Measurements from ENCODE around the gene SGIP1. TPM values are rescaled to one million over a fixed set of nuclear protein-coding genes. Genes with fewer than 3 reads are reported as not detected.

Gene SGIP1
- total RNA-seq, 2 experiments from 2014 or later: 0.07 TPM; not detected in 1

GRCh38 chr1:66503841-66504470 is 30.0 kb upstream of the SGIP1 start:
- H3K4me1 Mint-ChIP-seq (ENCODE audit: low read depth): no peaks in the 10 kb centered on the region
- peak; percentile 74 for DNase-seq
- H3K4me3 Mint-ChIP-seq: no peak overlapping the region
- peaks cover 15% of the 10 kb centered on the region for H3K27me3 Mint-ChIP-seq (ENCODE audit: low read depth)
- H3K9me3 Mint-ChIP-seq: no peaks in the 10 kb centered on the region
- CTCF ChIA-PET: interaction anchor here (0.6 to 2.7 kb wide), 20 partner anchors 8 to 1440 kb away, joined by 3 to 22 read pairs (median 4); no protein-coding TSS in a partner anchor
- intact Hi-C loops (cut with micrococcal nuclease): loop anchor here (1.0 to 5.0 kb wide), 6 partner anchors 58 to 545 kb away; no protein-coding TSS in a partner anchor
- no peaks in the 10 kb centered on the region for H3K36me3 Mint-ChIP-seq (ENCODE audit: low read depth)
- no peak overlapping the region for H3K27ac Mint-ChIP-seq

GRCh38 chr1:66505671-66506392 is 28.1 kb upstream of the SGIP1 start:
- peaks cover 15% of the 10 kb centered on the region for H3K27me3 Mint-ChIP-seq (ENCODE audit: low read depth)
- no peaks in the 10 kb centered on the region for H3K9me3 Mint-ChIP-seq
- CTCF ChIA-PET: interaction anchor here (0.8 to 2.1 kb wide), 4 partner anchors 38 to 1015 kb away, joined by 3 to 8 read pairs (median 4); no protein-coding TSS in a partner anchor
- DNase-seq: no peak
- H3K36me3 Mint-ChIP-seq (ENCODE audit: low read depth): no peaks in the 10 kb centered on the region
- no peaks in the 10 kb centered on the region for H3K4me1 Mint-ChIP-seq (ENCODE audit: low read depth)
- intact Hi-C loops (cut with micrococcal nuclease): loop anchor here (2.0 kb wide), 1 partner anchor 263 kb away; no protein-coding TSS in a partner anchor
- no peak overlapping the region for H3K4me3 Mint-ChIP-seq
- no peak overlapping the region for H3K27ac Mint-ChIP-seq

GRCh38 chr1:66506393-66506687 is 27.6 kb upstream of the SGIP1 start:
- H3K27me3 Mint-ChIP-seq (ENCODE audit: low read depth): peaks cover 18% of the 10 kb centered on the region
- no peaks in the 10 kb centered on the region for H3K4me1 Mint-ChIP-seq (ENCODE audit: low read depth)
- H3K4me3 Mint-ChIP-seq: no peak overlapping the region
- CTCF ChIA-PET: interaction anchor here (1.8 to 2.1 kb wide), 2 partner anchors 219 to 263 kb away, joined by 6 to 8 read pairs; no protein-coding TSS in a partner anchor
- H3K9me3 Mint-ChIP-seq: no peaks in the 10 kb centered on the region
- H3K27ac Mint-ChIP-seq: no peak overlapping the region
- DNase-seq: no peak
- H3K36me3 Mint-ChIP-seq (ENCODE audit: low read depth): no peaks in the 10 kb centered on the region
- intact Hi-C loops (cut with micrococcal nuclease): no loop called here

- Mint-ChIP-seq H3K27ac (no peak overlapping the region), H3K9me3 (no peaks in the 10 kb centered on the region), H3K36me3 (ENCODE audit: low read depth) (no peaks in the 10 kb centered on the region), H3K4me1 (ENCODE audit: low read depth) (no peaks in the 10 kb centered on the region), H3K27me3 (ENCODE audit: low read depth) (peaks cover 12% of the 10 kb centered on the region), H3K4me3 (no peak overlapping the region)
- CTCF ChIA-PET: interaction anchor here (1.8 to 2.1 kb wide), 2 partner anchors 218 to 264 kb away, joined by 6 to 8 read pairs; no protein-coding TSS in a partner anchor
- no peak for DNase-seq
- intact Hi-C loops (cut with micrococcal nuclease): no loop called here
These were observed 27.0 kb upstream of the SGIP1 start for GRCh38 chr1:66506991-66507390.

GRCh38 chr1:66510407-66510806 is 23.5 kb upstream of the SGIP1 start:
- no peaks in the 10 kb centered on the region for H3K9me3 Mint-ChIP-seq
- no peak overlapping the region for H3K4me3 Mint-ChIP-seq
- CTCF ChIA-PET: no interaction called here
- peaks cover 11% of the 10 kb centered on the region for H3K27me3 Mint-ChIP-seq (ENCODE audit: low read depth)
- no peaks in the 10 kb centered on the region for H3K36me3 Mint-ChIP-seq (ENCODE audit: low read depth)
- H3K27ac Mint-ChIP-seq: no peak overlapping the region
- no peaks in the 10 kb centered on the region for H3K4me1 Mint-ChIP-seq (ENCODE audit: low read depth)
- DNase-seq: no peak
- intact Hi-C loops (cut with micrococcal nuclease): no loop called here

GRCh38 chr1:66511118-66511517 is 22.8 kb upstream of the SGIP1 start:
- Mint-ChIP-seq H3K27me3 (ENCODE audit: low read depth) (peaks cover 10% of the 10 kb centered on the region), H3K9me3 (no peaks in the 10 kb centered on the region), H3K4me1 (ENCODE audit: low read depth) (no peaks in the 10 kb centered on the region), H3K4me3 (no peak overlapping the region), H3K36me3 (ENCODE audit: low read depth) (no peaks in the 10 kb centered on the region), H3K27ac (no peak overlapping the region)
- no peak for DNase-seq
- intact Hi-C loops (cut with micrococcal nuclease): no loop called here
- CTCF ChIA-PET: no interaction called here

GRCh38 chr1:66517959-66518358 is 16.0 kb upstream of the SGIP1 start:
- no peaks in the 10 kb centered on the region for H3K36me3 Mint-ChIP-seq (ENCODE audit: low read depth)
- H3K4me3 Mint-ChIP-seq: no peak overlapping the region
- CTCF ChIA-PET: interaction anchor here (0.6 to 0.7 kb wide), 2 partner anchors 14 to 71 kb away, joined by 3 read pairs; no protein-coding TSS in a partner anchor
- H3K27ac Mint-ChIP-seq: no peak overlapping the region
- intact Hi-C loops (cut with micrococcal nuclease): no loop called here
- no peak for DNase-seq
- no peaks in the 10 kb centered on the region for H3K4me1 Mint-ChIP-seq (ENCODE audit: low read depth)
- no peaks in the 10 kb centered on the region for H3K27me3 Mint-ChIP-seq (ENCODE audit: low read depth)
- H3K9me3 Mint-ChIP-seq: no peaks in the 10 kb centered on the region

GRCh38 chr1:66518654-66519053 is 15.3 kb upstream of the SGIP1 start:
- H3K4me1 Mint-ChIP-seq (ENCODE audit: low read depth): no peaks in the 10 kb centered on the region
- no peak overlapping the region for H3K27ac Mint-ChIP-seq
- no peaks in the 10 kb centered on the region for H3K9me3 Mint-ChIP-seq

GRCh38 chr1:66519992-66520391 is 14.0 kb upstream of the SGIP1 start:
- Mint-ChIP-seq H3K4me3 (no peak overlapping the region), H3K36me3 (ENCODE audit: low read depth) (no peaks in the 10 kb centered on the region), H3K4me1 (ENCODE audit: low read depth) (no peaks in the 10 kb centered on the region), H3K9me3 (no peaks in the 10 kb centered on the region), H3K27me3 (ENCODE audit: low read depth) (no peaks in the 10 kb centered on the region), H3K27ac (no peak overlapping the region)
- CTCF ChIA-PET: no interaction called here
- DNase-seq: no peak
- intact Hi-C loops (cut with micrococcal nuclease): no loop called here

More at GRCh38 chr1:66518654-66519053, 15.3 kb upstream of the SGIP1 start:
- Mint-ChIP-seq H3K27me3 (ENCODE audit: low read depth) (no peaks in the 10 kb centered on the region), H3K4me3 (no peak overlapping the region), H3K36me3 (ENCODE audit: low read depth) (no peaks in the 10 kb centered on the region)
- CTCF ChIA-PET: interaction anchor here (0.7 kb wide), 1 partner anchor 14 kb away, joined by 3 read pairs; no protein-coding TSS in a partner anchor
- DNase-seq: no peak
- intact Hi-C loops (cut with micrococcal nuclease): no loop called here

- no peak for DNase-seq
- H3K4me1 Mint-ChIP-seq (ENCODE audit: low read depth): no peaks in the 10 kb centered on the region
- intact Hi-C loops (cut with micrococcal nuclease): no loop called here
- no peaks in the 10 kb centered on the region for H3K36me3 Mint-ChIP-seq (ENCODE audit: low read depth)
- CTCF ChIA-PET: no interaction called here
- no peak overlapping the region for H3K4me3 Mint-ChIP-seq
- no peak overlapping the region for H3K27ac Mint-ChIP-seq
- no peaks in the 10 kb centered on the region for H3K9me3 Mint-ChIP-seq
- no peaks in the 10 kb centered on the region for H3K27me3 Mint-ChIP-seq (ENCODE audit: low read depth)
These were observed 13.3 kb upstream of the SGIP1 start for GRCh38 chr1:66520655-66521054.

GRCh38 chr1:66521721-66522365 is 12.1 kb upstream of the SGIP1 start:
- CTCF ChIA-PET: interaction anchor here (0.6 to 1.5 kb wide), 2 partner anchors 15 to 18 kb away, joined by 3 read pairs; no protein-coding TSS in a partner anchor
- no peaks in the 10 kb centered on the region for H3K9me3 Mint-ChIP-seq
- no peaks in the 10 kb centered on the region for H3K27me3 Mint-ChIP-seq (ENCODE audit: low read depth)
- no peak for DNase-seq
- no peak overlapping the region for H3K27ac Mint-ChIP-seq
- no peaks in the 10 kb centered on the region for H3K36me3 Mint-ChIP-seq (ENCODE audit: low read depth)
- intact Hi-C loops (cut with micrococcal nuclease): no loop called here
- no peaks in the 10 kb centered on the region for H3K4me1 Mint-ChIP-seq (ENCODE audit: low read depth)
- no peak overlapping the region for H3K4me3 Mint-ChIP-seq

GRCh38 chr1:66523562-66523961 is 10.4 kb upstream of the SGIP1 start:
- CTCF ChIA-PET: interaction anchor here (1.5 kb wide), 1 partner anchor 13 kb away, joined by 3 read pairs; no protein-coding TSS in a partner anchor
- H3K36me3 Mint-ChIP-seq (ENCODE audit: low read depth): no peaks in the 10 kb centered on the region
- intact Hi-C loops (cut with micrococcal nuclease): no loop called here
- H3K27ac Mint-ChIP-seq: no peak overlapping the region
- H3K9me3 Mint-ChIP-seq: no peaks in the 10 kb centered on the region
- H3K4me3 Mint-ChIP-seq: no peak overlapping the region
- no peaks in the 10 kb centered on the region for H3K4me1 Mint-ChIP-seq (ENCODE audit: low read depth)
- H3K27me3 Mint-ChIP-seq (ENCODE audit: low read depth): no peaks in the 10 kb centered on the region
- DNase-seq: no peak
